ENCODE measurements around the gene CRHR1.
"Not testable (repeated sequence)": the region's sequence is repeated elsewhere in the genome, so short reads cannot be mapped to it uniquely, and the experiment has no call there.

The CRHR1 gene

GRCh38 chr17:45855691-45856336 lies 71.7 kb downstream of the CRHR1 start:
- no peak for DNase-seq (ENCODE audit: low read depth, low spot score)
- H3K27ac ChIP-seq: no peak overlapping the region

GRCh38 chr17:45857977-45858708 lies 74.0 kb downstream of the CRHR1 start:
- H3K27ac ChIP-seq: no peak overlapping the region
- DNase-seq (ENCODE audit: low read depth, low spot score): no peak

- no peak overlapping the region for H3K27ac ChIP-seq
- DNase-seq (ENCODE audit: low read depth, low spot score): no peak
Observed at GRCh38 chr17:45861165-45861564, 77.0 kb downstream of the CRHR1 start.

- DNase-seq (ENCODE audit: low read depth, low spot score); H3K27ac ChIP-seq: not testable (repeated sequence)
Observed at GRCh38 chr17:45862127-45862526, 78.0 kb downstream of the CRHR1 start.

GRCh38 chr17:45863857-45864654 lies 79.9 kb downstream of the CRHR1 start:
- no peak overlapping the region for H3K27ac ChIP-seq
- no peak for DNase-seq (ENCODE audit: low read depth, low spot score)

- no peak for DNase-seq (ENCODE audit: low read depth, low spot score)
- H3K27ac ChIP-seq: no peak overlapping the region
Observed at GRCh38 chr17:45867171-45867570, 83.1 kb downstream of the CRHR1 start.

GRCh38 chr17:45867702-45868101 lies 83.6 kb downstream of the CRHR1 start:
- DNase-seq (ENCODE audit: low read depth, low spot score): no peak
- H3K27ac ChIP-seq: no peak overlapping the region

- no peak for DNase-seq (ENCODE audit: low read depth, low spot score)
- no peak overlapping the region for H3K27ac ChIP-seq
Observed at GRCh38 chr17:45868276-45868675, 84.2 kb downstream of the CRHR1 start.

GRCh38 chr17:45869676-45870341 lies 85.7 kb downstream of the CRHR1 start:
- H3K27ac ChIP-seq: no peak overlapping the region
- DNase-seq (ENCODE audit: low read depth, low spot score): no peak

- no peak for DNase-seq (ENCODE audit: low read depth, low spot score)
- H3K27ac ChIP-seq: no peak overlapping the region
Observed at GRCh38 chr17:45870342-45870974, 86.3 kb downstream of the CRHR1 start.

GRCh38 chr17:45871718-45872117 lies 87.6 kb downstream of the CRHR1 start:
- DNase-seq (ENCODE audit: low read depth, low spot score): no peak
- H3K27ac ChIP-seq: no peak overlapping the region

- H3K27ac ChIP-seq: no peak overlapping the region
- peak; percentile 14 for DNase-seq (ENCODE audit: low read depth, low spot score)
Observed at GRCh38 chr17:45873728-45874127, 89.6 kb downstream of the CRHR1 start.

- no peak overlapping the region for H3K27ac ChIP-seq
- DNase-seq (ENCODE audit: low read depth, low spot score): no peak
Observed at GRCh38 chr17:45874151-45874550, 90.0 kb downstream of the CRHR1 start.

GRCh38 chr17:45876539-45876938 lies 92.4 kb downstream of the CRHR1 start:
- no peak overlapping the region for H3K27ac ChIP-seq
- DNase-seq (ENCODE audit: low read depth, low spot score): no peak

GRCh38 chr17:45877467-45877866 lies 93.3 kb downstream of the CRHR1 start:
- no peak for DNase-seq (ENCODE audit: low read depth, low spot score)
- H3K27ac ChIP-seq: no peak overlapping the region

GRCh38 chr17:45883063-45883462 lies 98.9 kb downstream of the CRHR1 start:
- DNase-seq (ENCODE audit: low read depth, low spot score): no peak
- H3K27ac ChIP-seq: no peak overlapping the region

Data from epithelial cell of prostate (primary cell).